B cell (primary cell): ENCODE data around the gene SMTNL2. TPM values are rescaled to one million over a fixed set of nuclear protein-coding genes. Genes with fewer than 3 reads are reported as not detected.

ENCODE experiments used
- ATAC-seq: fragments of 200-7000 bp; cut with Tn5 transposase; one replicate; pipeline ENCODE4 v1.10.0; 2021; ENCODE audit warnings: low read depth, mild to moderate bottlenecking, moderate number of reproducible peaks, moderate library complexity
- CTCF ChIA-PET: fragments of 350-600 bp; sonication (Branson Sonifier 250); formaldehyde crosslinking; loops from one replicate; lab custom pipeline; 2021; ENCODE audit warnings: antibody characterized with exemption, inconsistent platforms; lab: Charles Lee
- POLR2A ChIA-PET: fragments of 350-600 bp; sonication (Branson Sonifier 250); formaldehyde crosslinking; loops from one replicate; lab custom pipeline; 2021; ENCODE audit warnings: antibody characterized with exemption; lab: Charles Lee
- DNase-seq: peaks from one replicate; pipeline ENCODE4 v3.0.0; 2013
- H2AFZ ChIP-seq: 2 replicates; pipeline ENCODE4 v1.6.1; 2012; ENCODE audit warnings: mild to moderate bottlenecking, low read depth, low read length; ENCODE audit not compliant: insufficient read depth, poor library complexity, severe bottlenecking
- H3K27ac ChIP-seq, 2 donors: 1 replicate in 1 of 2; 2 replicates in 1 of 2; pipeline ENCODE4 v1.5.1; 2012 to 2013; ENCODE audit warnings: low read length in 2 of 2, mild to moderate bottlenecking in 2 of 2, moderate library complexity in 1 of 2
- H3K27me3 ChIP-seq, 4 experiments: fragments of 200-600 bp in 1 of 4; sonication (generic) in 1 of 4; replicated peaks in 1 of 4; 1 replicate in 2 of 4; 2 replicates in 2 of 4; pipeline versions ENCODE4 v1.6.1 to v1.7.0; 2013 to 2016; ENCODE audit warnings: low read length in 3 of 4, mild to moderate bottlenecking in 2 of 4, mixed read lengths in 1 of 4, moderate library complexity in 1 of 4; ENCODE audit not compliant: insufficient read depth in 4 of 4, control insufficient read depth in 3 of 4; ENCODE audit errors: control extremely low read depth in 1 of 4
- H3K36me3 ChIP-seq, 2 experiments: replicated peaks in 1 of 2; 1 replicate in 1 of 2; 2 replicates in 1 of 2; pipeline versions ENCODE4 v1.6.1 to v1.7.1; 2013; ENCODE audit warnings: low read length in 1 of 2; ENCODE audit not compliant: insufficient read depth in 2 of 2, control insufficient read depth in 1 of 2; ENCODE audit errors: control extremely low read depth in 1 of 2, extremely low read depth in 1 of 2
- H3K4me1 ChIP-seq, 2 donors: fragments of 200-600 bp in 1 of 2; sonication (generic) in 1 of 2; 1 replicate in 1 of 2; 2 replicates in 1 of 2; pipeline versions ENCODE4 v1.5.1 to v1.6.1; 2013 to 2017; ENCODE audit warnings: low read length in 2 of 2; ENCODE audit not compliant: control insufficient read depth in 2 of 2, insufficient read depth in 2 of 2
- H3K4me2 ChIP-seq: replicated peaks from 2 replicates; pipeline ENCODE3; 2012; ENCODE audit warnings: mild to moderate bottlenecking, low read depth, low read length; ENCODE audit not compliant: poor library complexity, severe bottlenecking
- H3K4me3 ChIP-seq, 5 experiments: fragments of 200-600 bp in 1 of 5; sonication (generic) in 1 of 5; 1 replicate in 3 of 5; 2 replicates in 2 of 5; pipeline versions ENCODE4 v1.5.1 to v1.7.0; 2011 to 2016; ENCODE audit warnings: low read length in 4 of 5, mild to moderate bottlenecking in 4 of 5, low read depth in 2 of 5, control low read depth in 1 of 5, moderate library complexity in 1 of 5; ENCODE audit not compliant: insufficient read depth in 1 of 5; ENCODE audit errors: control extremely low read depth in 1 of 5, extremely low read depth in 1 of 5
- H3K79me2 ChIP-seq: fragments of 200-600 bp; sonication (generic); one replicate; pipeline ENCODE4 v1.6.0; 2016; ENCODE audit warnings: low read length; ENCODE audit not compliant: control insufficient read depth, insufficient read depth
- H3K9ac ChIP-seq: fragments of 200-600 bp; sonication (generic); 2 replicates; pipeline ENCODE4 v1.6.1; 2017; ENCODE audit warnings: mild to moderate bottlenecking, low read length, moderate library complexity
- H3K9me3 ChIP-seq, 3 donors: one replicate each; pipeline versions ENCODE4 v1.6.1 to v1.7.1; 2013; ENCODE audit warnings: low read length in 2 of 3; ENCODE audit not compliant: control insufficient read depth in 2 of 3, insufficient read depth in 1 of 3; ENCODE audit errors: control extremely low read depth in 1 of 3
- H4K20me1 ChIP-seq: 2 replicates; pipeline ENCODE4 v1.6.0; 2012; ENCODE audit warnings: mild to moderate bottlenecking, low read length; ENCODE audit not compliant: insufficient read depth, control insufficient read depth, poor library complexity, severe bottlenecking
- H3K27ac Mint-ChIP-seq: one replicate; pipeline ENCODE4 v1.8.0; 2021; ENCODE audit warnings: mixed read lengths
- H3K27me3 Mint-ChIP-seq: one replicate; pipeline ENCODE4 v1.8.0; 2021; ENCODE audit warnings: mixed read lengths
- H3K4me1 Mint-ChIP-seq: one replicate; pipeline ENCODE4 v1.8.0; 2021; ENCODE audit warnings: mixed read lengths
- H3K4me3 Mint-ChIP-seq: one replicate; pipeline ENCODE4 v1.8.0; 2021; ENCODE audit warnings: mixed read lengths
- H3K9me3 Mint-ChIP-seq: one replicate; pipeline ENCODE4 v1.8.0; 2022; ENCODE audit warnings: mixed read lengths; ENCODE audit not compliant: insufficient read depth
- EZH2 ChIP-seq: IDR thresholded peaks from 2 replicates; pipeline ENCODE4 v1.6.1; 2012; ENCODE audit warnings: borderline replicate concordance, low read depth, mild to moderate bottlenecking, moderate library complexity, low read length; ENCODE audit not compliant: insufficient read depth, poor library complexity, severe bottlenecking
- WGBS: methylation state at CpG from one replicate; pipeline ENCODE4 v1.1.5; 2013; ENCODE audit warnings: missing lambda C conversion rate; ENCODE audit not compliant: insufficient coverage; 5-methylcytosine and 5-hydroxymethylcytosine counted together
- intact Hi-C: fragments of 100-400 bp; cut with micrococcal nuclease; formaldehyde crosslinking; loops from one replicate; pipeline ENCODE4 v1.10.0; 2022
- polyA plus RNA-seq: library from polyadenylated mRNA; depleted of rRNA; stranded (reverse); fragments of >200 nt; gene quantifications from 2 replicates; pipeline ENCODE4 v1.2.3, GENCODE V29; 2012
- total RNA-seq, 2 donors: library from RNA; stranded (reverse); fragments of 120-200 nt in 1 of 2; gene quantifications; 1 replicate in 1 of 2; 2 replicates in 1 of 2; pipeline versions ENCODE4 v1.2.3 to v1.2.4, GENCODE V29; 2013 to 2022
- TF ChIP-seq, protein P1 (sequence below): fragments of 200-600 bp; IDR thresholded peaks from one replicate; pipeline ENCODE4 v1.8.0; 2022; ENCODE audit warnings: antibody characterized with exemption, mild to moderate bottlenecking

Gene SMTNL2
- total and polyA plus RNA-seq, 2 donors (not counting 1 experiment from before 2014, with no cell fraction given) = not detected

GRCh38 chr17:4551141-4551540, 33.2 kb upstream of the SMTNL2 start:
- Histone ChIP-seq H2AFZ (no peak overlapping the region), H3K4me3 (no peak overlapping the region), H3K27me3 (no peaks in the 10 kb centered on the region), H3K27ac (no peak overlapping the region), H3K79me2 (peaks cover 22% of the 10 kb centered on the region), H4K20me1 (peaks cover 13% of the 10 kb centered on the region), H3K9ac (no peak overlapping the region), H3K9me3 (no peaks in the 10 kb centered on the region), H3K36me3 (peaks cover 0 to 64% of the 10 kb centered on the region in 2 experiments), H3K4me2 (no peak overlapping the region), H3K4me1 (peaks cover 17 to 20% of the 10 kb centered on the region in 2 donors)
- POLR2A ChIA-PET = no interaction called here
- H3K4me1 Mint-ChIP-seq = peaks cover 21% of the 10 kb centered on the region
- CTCF ChIA-PET = interaction anchor here (2.3 kb wide), 1 partner anchor 15 kb away, joined by 20 read pairs; no protein-coding TSS in a partner anchor
- intact Hi-C loops = no loop called here
- TF ChIP-seq EZH2 = no peak
- TF ChIP-seq, protein P1, sequence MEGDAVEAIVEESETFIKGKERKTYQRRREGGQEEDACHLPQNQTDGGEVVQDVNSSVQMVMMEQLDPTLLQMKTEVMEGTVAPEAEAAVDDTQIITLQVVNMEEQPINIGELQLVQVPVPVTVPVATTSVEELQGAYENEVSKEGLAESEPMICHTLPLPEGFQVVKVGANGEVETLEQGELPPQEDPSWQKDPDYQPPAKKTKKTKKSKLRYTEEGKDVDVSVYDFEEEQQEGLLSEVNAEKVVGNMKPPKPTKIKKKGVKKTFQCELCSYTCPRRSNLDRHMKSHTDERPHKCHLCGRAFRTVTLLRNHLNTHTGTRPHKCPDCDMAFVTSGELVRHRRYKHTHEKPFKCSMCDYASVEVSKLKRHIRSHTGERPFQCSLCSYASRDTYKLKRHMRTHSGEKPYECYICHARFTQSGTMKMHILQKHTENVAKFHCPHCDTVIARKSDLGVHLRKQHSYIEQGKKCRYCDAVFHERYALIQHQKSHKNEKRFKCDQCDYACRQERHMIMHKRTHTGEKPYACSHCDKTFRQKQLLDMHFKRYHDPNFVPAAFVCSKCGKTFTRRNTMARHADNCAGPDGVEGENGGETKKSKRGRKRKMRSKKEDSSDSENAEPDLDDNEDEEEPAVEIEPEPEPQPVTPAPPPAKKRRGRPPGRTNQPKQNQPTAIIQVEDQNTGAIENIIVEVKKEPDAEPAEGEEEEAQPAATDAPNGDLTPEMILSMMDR = no peak
- WGBS = 88% methylated on average over 6 of the region's 8 CpGs
- no peaks in the 10 kb centered on the region for H3K27me3 Mint-ChIP-seq
- H3K9me3 Mint-ChIP-seq = no peaks in the 10 kb centered on the region
- H3K4me3 Mint-ChIP-seq = no peak overlapping the region
- ATAC-seq = no peak
- no peak overlapping the region for H3K27ac Mint-ChIP-seq
- no peak for DNase-seq

DNA sequence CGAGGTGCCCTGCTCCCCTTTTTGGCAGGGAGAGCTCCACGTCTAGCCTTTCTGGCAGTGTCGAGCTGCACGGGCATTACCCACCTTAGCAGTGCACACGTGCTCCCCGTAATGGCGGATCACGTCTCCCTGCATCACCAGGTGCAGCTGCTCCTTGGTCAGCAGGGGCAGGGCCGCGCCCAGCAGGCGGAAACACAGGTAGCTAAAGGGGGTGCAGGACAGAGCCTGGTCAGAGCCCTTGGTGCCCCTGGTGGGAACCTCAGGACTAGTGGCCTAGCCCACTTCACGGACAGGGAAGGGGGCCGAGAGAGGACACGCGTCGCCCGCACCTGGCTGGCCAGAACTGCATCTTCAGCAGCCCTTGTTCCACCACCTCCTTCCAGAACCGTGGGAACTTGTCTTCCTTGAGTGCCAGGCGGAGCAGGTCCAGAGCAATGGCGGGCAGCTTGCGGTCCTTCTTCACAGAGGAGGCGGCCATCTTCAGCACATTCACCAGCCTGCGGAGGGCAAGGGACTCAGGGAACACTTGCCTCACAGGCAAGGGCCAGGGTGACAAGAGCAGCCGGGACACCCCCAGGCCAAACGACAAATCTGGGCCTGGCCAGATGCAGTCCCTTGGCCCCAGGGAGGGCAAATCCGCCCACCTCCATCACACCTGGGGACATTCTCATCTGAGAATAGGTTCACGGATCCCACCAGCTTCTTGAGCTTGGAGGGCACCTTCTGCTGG, 32.4 kb upstream of the SMTNL2 start:
- peaks cover 22% of the 10 kb centered on the region for H3K79me2 ChIP-seq
- intact Hi-C loops = no loop called here
- no peak for TF ChIP-seq EZH2
- TF ChIP-seq, protein P1 = no peak
- Mint-ChIP-seq H3K27me3 (no peaks in the 10 kb centered on the region), H3K27ac (no peak overlapping the region), H3K4me1 (peaks cover 23% of the 10 kb centered on the region), H3K9me3 (no peaks in the 10 kb centered on the region), H3K4me3 (no peak overlapping the region)
- ChIA-PET CTCF (interaction anchor here (1.0 to 2.3 kb wide), 2 partner anchors 14 to 130 kb away, joined by 3 to 20 read pairs; no protein-coding TSS in a partner anchor), POLR2A (no interaction called here)
- H2AFZ ChIP-seq = no peak overlapping the region
- H3K9ac ChIP-seq = no peak overlapping the region
- no peak overlapping the region for H3K4me3 ChIP-seq
- H3K9me3 ChIP-seq = no peaks in the 10 kb centered on the region
- H4K20me1 ChIP-seq = peaks cover 13% of the 10 kb centered on the region
- ATAC-seq (no peak), DNase-seq (no peak)
- peaks cover 19 to 21% of the 10 kb centered on the region in 2 donors for H3K4me1 ChIP-seq
- H3K27ac ChIP-seq = no peak overlapping the region
- 98% methylated on average over 27 of the region's 27 CpGs for WGBS
- no peak overlapping the region for H3K4me2 ChIP-seq
- peaks cover 0 to 58% of the 10 kb centered on the region in 2 experiments for H3K36me3 ChIP-seq
- H3K27me3 ChIP-seq = no peaks in the 10 kb centered on the region
